Measurements from ENCODE around the gene HGF.
"Not testable (repeated sequence)": the region's sequence is repeated elsewhere in the genome, so short reads cannot be mapped to it uniquely, and the experiment has no call there.

Gene HGF

DNA sequence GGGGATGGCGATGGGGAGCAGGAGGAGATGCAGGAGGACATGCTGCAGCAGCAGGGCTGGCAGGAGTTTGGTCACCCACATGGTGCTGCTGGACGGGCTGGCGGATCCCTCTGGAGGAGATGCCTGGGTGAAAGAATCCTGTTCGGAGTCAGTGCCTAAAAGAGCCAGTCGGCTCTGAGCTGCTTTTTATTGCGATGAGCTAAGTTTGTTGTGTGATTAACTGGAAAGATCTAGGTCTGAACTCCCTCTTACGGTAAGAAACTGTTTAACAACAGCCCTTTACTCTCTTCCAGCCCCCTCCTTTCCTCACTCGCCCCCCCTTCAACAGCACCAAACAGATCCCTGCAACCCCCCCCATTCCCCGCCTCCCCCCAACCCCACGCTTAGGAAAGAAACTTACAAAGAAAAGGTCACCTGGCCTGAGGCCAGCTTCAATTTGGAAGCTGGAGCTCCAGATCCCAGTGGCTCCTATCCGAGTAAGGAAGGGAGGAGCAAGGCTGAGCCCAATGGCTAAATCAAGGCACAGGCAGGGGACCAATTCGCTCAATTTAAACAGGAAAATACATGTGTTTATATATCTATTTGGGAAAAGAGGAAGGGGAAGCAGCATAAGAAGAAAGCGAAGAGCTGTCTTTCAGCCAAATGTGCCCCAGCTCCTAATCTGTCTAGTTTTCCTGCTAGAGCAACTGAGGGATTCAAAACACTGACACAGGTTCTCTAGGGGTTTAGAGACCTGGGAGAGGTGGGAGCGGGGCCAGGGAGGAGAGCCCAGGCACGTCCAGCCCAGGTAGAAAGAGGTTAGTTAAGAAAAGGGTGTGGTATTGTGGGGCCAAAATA is at the start of gene HGF:
Gene HGF (minus strand): TSS at position 157 of the 837 bp plus-strand sequence. CDS start 76 bp downstream, at position 81.
- no peak for DNase-seq

DNA sequence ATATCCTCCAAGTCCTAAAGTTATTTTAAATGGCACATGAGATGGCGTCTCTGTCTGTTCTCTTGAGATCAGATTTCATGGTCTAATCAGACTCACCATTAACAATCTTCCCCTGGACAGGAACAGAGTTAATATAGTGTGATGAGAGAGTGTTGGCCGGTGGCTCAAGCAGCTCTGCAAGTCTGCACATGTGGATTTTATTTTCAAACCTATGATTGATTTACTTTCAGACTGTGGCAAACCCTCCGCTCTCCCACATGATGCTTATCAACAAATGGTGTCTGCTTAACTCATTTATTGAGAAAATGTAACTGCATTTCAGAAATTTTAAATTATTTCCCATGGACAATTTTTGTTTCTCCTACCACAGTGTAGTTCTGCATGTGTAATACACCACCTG is 46.5 kb upstream of the HGF start:
- no peak for DNase-seq

DNA sequence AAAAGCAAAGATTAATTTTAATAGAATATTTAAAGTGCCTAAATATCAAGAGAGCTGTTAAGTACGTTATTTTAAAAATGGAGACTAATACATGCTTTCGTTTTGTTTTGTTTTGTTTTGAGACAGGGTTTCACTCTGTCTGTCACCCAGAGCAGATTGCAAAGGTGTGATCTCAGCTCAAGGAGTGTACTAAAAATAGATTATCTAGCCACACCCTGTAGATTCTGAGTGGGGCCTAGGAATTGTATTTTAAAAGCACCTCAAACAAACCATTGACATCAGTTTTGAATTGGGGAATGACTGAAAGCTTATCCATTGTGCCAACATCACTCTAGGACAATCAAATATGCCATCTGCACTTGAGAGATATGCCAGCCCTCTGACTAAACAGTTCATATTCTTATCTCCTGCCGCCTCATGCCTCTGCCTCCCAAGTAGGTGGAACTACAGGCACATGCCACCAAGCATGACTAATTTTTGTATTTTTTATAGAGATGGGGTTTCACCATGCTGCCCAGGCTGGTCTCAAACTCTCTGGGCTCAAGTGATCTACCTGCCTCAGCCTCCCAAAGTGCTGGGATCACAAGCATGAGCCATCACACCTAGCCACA is 43.1 kb upstream of the HGF start:
- DNase-seq: not testable (repeated sequence)

DNA sequence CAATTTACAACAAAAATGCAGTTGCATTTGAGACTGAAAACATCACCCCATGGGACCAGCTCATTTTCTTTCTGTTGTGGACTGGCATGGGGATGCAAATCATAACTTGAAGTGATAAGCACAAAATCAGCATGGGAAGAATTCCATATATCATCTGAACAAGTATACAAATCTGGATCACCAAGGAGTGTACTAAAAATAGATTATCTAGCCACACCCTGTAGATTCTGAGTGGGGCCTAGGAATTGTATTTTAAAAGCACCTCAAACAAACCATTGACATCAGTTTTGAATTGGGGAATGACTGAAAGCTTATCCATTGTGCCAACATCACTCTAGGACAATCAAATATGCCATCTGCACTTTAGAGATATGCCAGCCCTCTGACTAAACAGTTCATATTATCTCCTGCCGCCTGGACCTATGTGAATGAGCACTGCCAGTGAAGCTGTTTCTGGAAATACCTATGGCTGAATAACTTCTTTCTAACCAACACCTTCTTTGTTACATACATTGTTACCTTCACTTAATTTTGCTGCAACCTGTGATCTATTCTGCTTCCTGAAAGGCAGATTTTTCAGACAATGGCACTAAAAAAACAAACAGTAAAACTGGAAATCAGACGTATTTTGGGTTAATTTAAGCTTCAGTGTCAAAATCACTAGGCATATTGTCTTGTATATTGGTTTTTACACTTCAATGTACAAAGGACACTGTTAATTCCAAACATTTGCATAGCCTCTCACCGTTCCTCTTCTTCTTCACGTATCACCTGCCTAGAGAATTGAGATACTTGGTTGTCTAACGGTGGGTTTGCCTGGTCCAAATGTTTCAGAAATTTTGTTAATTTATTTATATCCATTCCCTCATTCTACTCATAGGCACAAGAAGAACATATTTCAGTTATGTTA is 42.4 kb upstream of the HGF start:
- DNase-seq: no peak

DNA sequence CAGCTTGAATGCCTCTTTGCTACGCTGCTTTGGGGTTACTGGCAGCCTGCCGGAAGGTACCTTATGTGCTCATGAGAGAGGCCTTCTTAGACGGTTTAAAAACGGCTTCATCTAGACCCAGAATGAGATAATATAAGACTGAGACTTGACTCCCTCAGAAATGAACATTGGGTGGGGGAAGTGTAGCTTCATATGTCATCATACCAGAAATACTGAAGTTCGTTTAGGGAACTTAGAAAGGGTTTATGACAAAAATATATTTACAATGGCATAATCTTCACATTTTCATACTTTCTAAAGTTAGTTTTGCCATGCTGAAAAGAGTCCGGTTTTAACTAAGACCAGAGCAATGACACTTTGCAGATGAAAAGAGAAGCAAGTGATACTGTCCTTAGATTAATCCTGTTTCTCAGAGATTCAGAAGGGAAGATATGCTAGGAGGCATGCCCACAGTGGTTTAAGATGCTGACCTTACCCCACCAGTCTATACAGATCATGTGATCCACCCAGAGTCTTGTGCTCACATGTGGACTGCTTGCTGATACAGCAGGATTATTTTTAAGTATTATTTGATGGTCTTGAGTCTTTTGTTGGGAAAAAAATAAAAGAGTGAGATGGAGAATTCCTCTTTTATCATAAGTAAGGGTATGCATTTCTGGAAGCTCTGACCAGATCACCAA is 40.8 kb upstream of the HGF start:
- no peak for DNase-seq

DNA sequence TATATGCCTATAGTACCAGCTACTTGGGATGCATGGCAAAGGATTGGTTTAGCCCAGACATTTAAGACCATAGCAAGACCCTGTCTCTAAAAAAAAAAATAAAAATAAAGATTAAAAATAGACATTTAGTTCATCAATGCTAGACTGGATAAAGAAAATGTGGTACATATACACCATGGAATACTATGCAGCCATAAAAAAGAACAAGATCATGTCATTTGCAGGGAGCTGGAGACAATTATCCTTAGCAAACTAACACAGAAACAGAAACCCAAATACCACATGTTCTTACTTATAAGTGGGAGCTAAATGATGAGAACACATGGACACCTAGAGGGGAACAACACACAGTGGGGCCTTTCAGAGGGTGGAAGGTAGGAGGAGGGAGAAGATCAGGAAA is 38.5 kb upstream of the HGF start:
- DNase-seq: not testable (repeated sequence)

DNA sequence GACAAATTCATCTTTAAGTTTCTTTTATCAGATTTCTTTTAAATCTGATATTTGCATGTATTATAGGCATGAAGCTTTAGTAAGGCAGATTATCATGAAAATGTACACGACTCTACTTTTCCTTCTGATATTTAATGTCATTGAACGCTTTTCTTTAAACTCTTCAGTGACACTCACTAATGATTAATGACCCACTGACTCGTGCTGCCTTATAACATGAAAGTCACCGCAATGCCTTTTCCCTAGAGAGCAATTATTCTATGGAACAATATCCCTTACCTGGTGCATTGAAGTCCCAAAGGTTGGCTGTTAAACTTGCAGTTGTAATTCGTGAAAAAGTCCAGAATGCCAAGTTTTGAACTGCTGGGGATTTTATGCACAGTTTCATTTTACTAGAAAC is 33.4 kb upstream of the HGF start:
- DNase-seq: no peak

DNA sequence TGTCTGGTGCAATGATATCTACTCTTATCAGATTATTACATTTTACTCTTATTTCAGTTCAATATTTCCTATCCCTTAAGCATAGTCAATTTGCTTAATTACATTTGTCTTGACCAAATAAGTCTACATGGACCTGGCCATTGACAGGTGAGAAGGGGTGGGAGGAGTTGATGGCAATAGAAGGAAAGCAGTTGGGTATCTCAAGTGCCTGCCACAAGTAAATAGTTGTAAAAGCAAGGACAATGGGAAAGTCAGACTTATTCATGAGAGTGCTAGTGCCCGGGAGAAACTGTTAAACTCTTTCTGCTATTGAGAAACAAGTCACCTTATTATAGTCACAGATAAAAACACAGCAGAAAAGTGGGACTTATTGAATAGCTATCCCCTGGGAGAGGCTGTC is 32.4 kb upstream of the HGF start:
- DNase-seq: no peak

DNA sequence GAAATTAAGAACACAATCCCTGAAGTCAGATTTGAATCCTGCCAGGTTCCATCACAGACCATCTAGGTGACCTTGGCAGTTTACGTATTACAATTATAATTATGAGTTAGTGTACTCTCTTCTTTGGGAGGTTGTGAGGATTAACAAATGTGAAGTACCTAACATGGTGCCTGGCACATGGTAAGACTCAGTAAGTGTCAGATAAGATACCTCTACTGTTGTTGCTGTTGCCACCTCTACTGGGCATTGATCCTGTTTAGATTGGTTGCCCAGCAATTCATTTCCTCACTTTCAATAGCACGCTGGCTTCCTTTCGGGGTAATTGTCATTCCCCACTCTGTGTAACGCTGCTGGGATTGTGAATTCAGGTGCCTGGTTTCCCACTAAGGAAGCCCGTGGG is 31.7 kb upstream of the HGF start:
- DNase-seq: no peak

DNA sequence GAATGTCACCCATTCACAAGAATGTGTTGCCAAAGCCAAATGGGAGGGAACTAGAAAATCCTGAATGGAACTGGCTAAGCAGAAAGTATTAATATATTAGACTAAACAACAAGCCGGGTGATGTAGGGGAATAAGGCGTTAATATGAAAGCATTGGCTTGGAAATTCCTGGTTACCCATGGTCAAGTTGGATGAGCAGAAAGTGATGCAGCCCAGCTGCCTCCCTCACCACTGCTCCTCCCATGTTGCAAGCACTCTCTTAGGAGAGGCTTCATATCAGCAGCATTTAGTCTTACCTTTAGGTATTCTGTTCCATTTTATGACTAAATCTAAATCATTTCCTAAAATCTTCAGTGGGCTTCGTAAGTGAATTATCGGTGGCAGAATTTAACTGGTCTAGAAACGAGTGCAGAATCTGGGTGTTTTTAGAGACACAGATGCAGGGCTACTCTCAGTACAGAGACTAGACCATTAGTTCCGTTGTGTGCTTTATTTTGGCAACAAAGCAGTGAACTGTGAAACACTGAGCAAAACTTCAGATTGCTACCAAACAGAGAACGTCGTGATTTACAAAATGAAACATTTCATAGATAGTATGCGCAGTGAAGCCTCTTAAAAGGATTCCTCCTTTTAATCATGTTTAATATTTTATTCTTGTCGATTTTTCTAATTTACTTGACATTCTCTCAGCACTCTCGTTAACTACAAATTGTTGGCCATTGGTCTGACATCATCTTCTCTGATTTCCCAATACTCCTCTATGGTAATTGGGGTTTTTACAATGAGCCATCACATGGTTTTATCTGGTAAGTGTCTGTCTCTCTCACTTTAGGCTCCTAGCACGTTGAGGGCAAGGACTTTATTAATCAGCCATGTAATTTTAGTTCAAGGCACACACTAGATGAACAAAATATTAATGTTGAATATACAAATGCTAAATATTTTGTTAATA is 22.0 kb upstream of the HGF start:
- DNase-seq: no peak

DNA sequence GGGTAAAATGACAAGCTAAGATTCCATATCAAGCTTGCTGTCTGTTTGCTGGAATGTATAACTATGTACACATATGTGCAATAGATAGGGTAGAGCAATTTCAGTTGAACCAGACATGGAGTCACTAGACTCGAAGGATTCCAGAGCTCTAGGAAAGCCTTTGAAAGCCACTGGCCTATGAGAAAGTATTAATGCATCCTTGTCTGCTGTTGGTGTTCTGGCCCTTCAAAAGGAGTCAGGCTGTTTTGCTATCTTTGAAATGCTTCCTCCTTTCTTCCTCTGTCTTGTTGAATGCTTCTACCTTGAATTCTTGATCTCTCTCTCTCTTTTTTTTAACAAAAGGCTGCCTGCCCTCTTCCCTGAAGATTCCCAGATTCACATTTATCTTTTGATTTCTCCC is 20.8 kb upstream of the HGF start:
- no peak for DNase-seq

DNA sequence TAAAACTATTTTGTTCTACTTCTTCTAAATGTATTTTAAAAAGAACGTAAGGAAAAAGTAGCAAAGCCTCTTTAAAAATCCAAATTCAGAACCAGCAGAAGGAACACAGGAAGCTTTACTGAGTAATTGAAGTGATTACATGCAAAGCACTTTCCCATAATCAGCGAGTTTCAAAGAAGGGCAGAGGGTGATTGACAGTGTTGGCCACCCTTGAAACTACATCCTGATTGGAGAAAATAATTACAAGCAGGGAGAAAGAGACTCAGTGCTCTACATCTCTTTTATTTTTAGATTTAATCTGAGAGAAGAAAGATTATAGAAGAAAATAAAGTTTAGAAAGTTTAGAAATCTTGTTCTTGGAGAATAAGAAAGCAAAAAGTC is 20.3 kb upstream of the HGF start:
- DNase-seq: no peak

DNA sequence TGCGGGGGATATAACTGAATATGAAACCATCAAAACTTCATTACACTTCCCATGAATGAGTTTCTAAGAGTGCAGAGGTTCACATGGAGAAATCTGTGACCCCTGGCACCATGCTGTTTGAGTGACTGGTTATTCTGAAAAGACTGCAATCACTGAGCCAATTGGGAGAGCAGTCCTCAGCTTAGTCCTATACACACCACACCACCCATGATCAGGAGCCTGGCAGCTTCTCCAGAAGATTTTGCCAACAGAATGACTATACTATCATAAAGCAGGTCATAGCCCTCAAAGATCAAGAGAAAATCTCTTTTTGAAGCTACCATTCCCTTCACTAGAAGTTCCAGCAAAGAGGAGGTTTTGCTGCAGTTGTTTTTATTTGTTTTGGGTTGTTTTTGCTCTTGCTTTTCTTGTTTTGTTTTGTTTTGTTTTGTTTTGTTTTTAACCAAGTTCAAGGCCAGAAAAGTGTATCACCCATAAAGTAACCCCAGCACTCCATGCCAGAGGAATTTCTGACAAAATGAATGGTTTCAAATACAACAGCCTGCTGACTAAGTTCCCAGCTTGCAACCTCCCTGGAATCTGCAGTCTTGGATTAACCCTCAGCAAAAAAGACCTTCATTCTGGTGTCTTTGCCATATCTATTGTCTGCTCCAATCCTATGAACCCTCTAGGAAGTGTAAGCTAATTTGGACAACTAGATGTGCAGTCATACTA is 19.7 kb upstream of the HGF start:
- no peak for DNase-seq

DNA sequence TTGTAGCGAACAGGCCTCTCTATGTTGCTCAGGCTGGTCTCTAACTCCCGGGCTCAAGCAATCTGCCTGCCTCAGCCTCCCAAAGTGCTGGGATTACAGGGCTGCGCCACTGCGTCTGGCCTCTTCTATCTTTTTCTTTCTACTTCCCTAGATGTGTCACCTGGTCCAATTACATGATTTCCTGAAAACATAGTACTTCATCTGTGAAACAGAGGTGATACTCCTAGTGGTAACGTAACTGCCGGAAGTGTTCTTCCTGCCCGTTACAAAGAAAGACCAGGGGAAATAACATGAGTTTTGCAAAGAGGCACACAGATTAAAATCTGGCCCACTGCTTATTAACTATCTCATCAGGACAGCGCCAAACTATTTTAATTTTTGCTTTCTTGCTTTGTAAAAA is 18.4 kb upstream of the HGF start:
- no peak for DNase-seq

DNA sequence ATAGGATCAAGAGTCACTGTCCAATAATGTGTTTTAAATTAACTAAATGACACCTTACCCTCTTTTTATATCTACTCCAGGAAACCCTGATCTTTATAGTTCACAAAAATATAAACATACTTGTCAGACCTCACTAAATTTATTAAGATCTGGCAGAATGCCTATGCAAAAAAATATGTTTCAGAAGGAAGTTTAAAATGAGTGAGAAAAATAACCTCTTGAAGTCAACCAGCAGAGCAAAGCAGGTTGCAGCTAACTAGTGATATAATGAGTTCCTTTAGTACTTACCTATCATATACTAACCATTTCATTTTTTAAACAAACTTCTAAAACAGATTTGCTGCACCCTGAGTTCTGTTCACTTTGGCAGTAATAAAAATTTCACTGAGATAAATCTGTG is 14.0 kb upstream of the HGF start:
- no peak for DNase-seq

DNA sequence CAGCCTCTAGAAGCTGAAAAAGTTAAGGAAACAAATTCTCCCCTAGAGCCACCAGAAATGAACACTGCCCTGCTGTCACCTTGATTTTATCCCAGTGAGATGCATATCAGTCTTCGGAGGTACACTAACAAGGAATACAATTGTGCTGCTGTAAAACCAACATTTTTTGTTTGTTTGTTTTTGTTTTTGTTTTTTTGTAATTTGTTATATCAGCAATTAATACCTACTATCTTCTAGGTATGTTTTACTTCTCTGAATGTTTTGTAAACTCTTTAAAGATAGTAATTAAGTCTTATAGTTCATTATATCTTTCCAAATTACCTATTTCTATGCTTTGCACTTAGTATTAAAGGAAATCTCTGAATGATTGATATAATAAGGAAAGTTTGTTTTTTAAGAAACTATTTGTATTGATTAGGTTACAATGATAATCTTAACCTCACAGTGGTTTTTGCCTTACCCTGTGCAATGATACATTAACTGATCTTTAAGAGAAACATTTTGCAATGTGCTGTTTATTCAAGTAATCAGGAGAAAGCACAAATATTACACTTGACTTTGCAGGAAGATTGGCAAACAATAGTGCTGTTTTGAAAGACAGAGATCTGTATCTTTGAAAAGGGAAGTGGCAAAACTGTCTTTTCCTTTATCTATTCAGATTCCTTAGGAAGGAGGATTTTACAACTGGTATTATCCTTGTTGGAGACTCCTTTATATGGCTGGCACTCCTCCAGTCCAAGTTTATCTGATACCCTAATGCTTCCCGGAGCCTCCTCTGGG is 11.3 kb upstream of the HGF start:
- DNase-seq: no peak

DNA sequence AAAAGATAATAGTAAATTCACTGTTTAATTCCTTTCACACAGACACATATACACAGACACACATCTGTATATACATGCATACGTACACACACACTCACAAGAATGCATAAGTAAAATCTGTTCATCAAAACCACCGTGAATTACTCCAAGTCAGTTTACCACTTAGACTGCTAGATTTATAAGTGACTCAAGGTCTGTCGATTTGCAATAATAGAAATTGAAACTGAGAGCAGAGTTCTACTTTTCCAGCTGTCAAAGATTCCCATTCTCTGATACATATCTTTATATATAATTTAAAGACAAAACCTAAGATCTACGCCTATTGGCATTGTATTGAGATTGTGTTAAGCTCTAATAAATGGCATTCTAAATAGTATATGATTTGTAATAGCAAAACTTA is 9.9 kb upstream of the HGF start:
- no peak for DNase-seq

DNA sequence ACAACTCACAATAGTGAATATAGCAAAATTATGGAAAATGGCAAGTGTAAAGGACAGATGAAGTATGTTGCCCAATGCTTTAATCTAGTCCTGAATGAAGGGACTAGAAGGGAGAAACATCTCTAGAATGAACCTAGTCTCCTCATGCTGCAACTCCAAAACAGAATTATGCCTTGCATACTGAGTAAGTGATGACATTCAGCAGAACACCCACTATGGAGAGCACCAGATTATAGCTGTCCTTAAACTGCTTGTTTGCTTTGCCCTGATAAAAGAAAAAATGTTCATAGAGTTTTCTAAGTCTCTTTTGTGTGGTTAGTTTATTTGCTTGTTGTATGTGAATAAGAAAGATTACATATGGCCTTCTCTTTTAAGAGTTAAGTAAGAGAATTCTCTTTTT is 7.8 kb upstream of the HGF start:
- no peak for DNase-seq

DNA sequence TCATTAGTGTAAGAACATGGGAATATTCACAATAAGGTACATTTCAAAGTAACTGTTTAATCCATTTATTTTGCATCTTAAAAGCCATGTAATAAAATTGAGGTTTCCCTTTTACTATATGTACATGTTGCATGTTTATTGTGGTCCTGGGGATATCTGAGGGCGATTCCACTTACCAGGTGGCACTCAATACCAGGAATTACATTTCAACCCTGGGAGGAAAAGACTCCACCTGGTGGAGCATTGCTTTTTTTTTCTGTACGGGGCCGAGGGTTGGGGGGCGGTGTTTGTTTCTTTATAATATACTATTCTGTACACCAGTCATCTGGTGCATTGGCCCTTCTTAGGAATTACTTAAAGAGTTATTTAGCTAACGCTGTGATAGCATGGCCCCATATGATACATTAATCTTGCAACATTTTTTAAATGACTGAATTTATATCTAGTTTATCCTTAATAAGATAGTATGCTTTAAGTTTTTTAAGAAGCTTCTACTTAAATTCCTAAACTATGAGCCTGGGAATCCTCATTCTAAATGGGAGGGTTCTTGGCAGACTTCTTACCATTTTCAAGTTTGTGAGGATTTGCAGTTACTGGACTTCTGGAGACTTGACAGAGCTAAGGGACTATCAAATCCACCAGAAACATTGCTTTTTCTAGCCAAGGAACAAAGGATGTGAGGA is 7.2 kb upstream of the HGF start:
- DNase-seq: no peak

DNA sequence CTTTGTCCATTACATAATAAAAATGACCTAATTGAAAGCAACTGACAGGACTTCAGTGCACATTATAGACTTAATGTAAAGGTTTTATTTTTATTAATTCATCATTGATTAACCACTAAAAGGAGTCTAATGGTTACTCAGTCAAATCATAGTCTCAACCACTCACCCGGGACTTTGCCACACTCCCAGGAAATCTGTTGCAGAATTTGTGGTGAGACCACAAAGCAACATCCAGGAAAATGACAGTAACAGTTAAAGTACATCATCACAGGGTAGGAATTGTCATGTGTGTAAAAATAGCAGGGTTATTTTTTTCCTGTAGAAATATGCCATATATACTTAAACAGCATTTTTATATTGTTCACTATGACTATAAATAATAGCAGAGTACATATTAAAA is 6.3 kb upstream of the HGF start:
- no peak for DNase-seq
